HepG2 (cell line): Measurements from ENCODE around the gene UNC5CL. TPM values are rescaled to one million over a fixed set of nuclear protein-coding genes. Genes with fewer than 3 reads are reported as not detected.
A peak's percentile ranks its signal among the peaks of the same experiment; 100 is the strongest.

ENCODE experiments used
- ATF1 ChIP-seq: IDR thresholded peaks from 2 replicates; pipeline ENCODE4 v1.6.1; 2016; ENCODE audit warnings: mild to moderate bottlenecking, control low read depth
- CAMTA2 ChIP-seq: sonication (generic); formaldehyde crosslinking; IDR thresholded peaks from 2 replicates; pipeline ENCODE4 v1.4.0; 2020; ENCODE audit warnings: mild to moderate bottlenecking, missing genetic modification reagents, borderline replicate concordance
- HOXD1 ChIP-seq: sonication (generic); formaldehyde crosslinking; IDR thresholded peaks from 2 replicates; pipeline ENCODE4 v1.5.0; 2020; ENCODE audit warnings: missing genetic modification reagents
- IKZF1 ChIP-seq: fragments of 450-650 bp; IDR thresholded peaks from 2 replicates; pipeline ENCODE4 v1.7.1; 2016
- MIER3 ChIP-seq: IDR thresholded peaks from 2 replicates; pipeline ENCODE4 v1.6.1; 2016; ENCODE audit warnings: missing compliant biosample characterization, borderline replicate concordance
- NCOA2 ChIP-seq: sonication (generic); formaldehyde crosslinking; IDR thresholded peaks from 2 replicates; pipeline ENCODE4 v1.8.0; 2022; ENCODE audit warnings: inconsistent platforms
- NCOA5 ChIP-seq: sonication (generic); formaldehyde crosslinking; IDR thresholded peaks from 2 replicates; pipeline ENCODE4 v1.4.0; 2020; ENCODE audit warnings: missing genetic modification reagents
- PLRG1 ChIP-seq: fragments of 450-650 bp; conservative IDR thresholded peaks from 2 replicates; pipeline ENCODE4 v1.6.1; 2016
- POLR2AphosphoS2 ChIP-seq: IDR thresholded peaks from 2 replicates; pipeline ENCODE4 v1.6.1; 2011; ENCODE audit warnings: low read depth, low read length, improper control_type of control experiment
- SALL1 ChIP-seq: sonication (generic); formaldehyde crosslinking; IDR thresholded peaks from 2 replicates; pipeline ENCODE4 v1.8.0; 2022; ENCODE audit warnings: mild to moderate bottlenecking, missing genetic modification reagents
- SALL2 ChIP-seq: sonication (generic); formaldehyde crosslinking; IDR thresholded peaks from 2 replicates; pipeline ENCODE4 v1.8.1; 2023; ENCODE audit warnings: mild to moderate bottlenecking, missing genetic modification reagents, inconsistent platforms
- SP4 ChIP-seq: sonication (generic); formaldehyde crosslinking; IDR thresholded peaks from 2 replicates; pipeline ENCODE4 v1.8.1; 2023; ENCODE audit warnings: mild to moderate bottlenecking, missing genetic modification reagents
- TCF12 ChIP-seq, 2 experiments: fragments of 450-650 bp in 1 of 2; sonication (generic) in 1 of 2; formaldehyde crosslinking in 1 of 2; IDR thresholded peaks; 2 replicates each; pipeline versions ENCODE4 v1.6.1 to v1.8.0; 2017 to 2022; ENCODE audit warnings: antibody characterized with exemption in 1 of 2, mild to moderate bottlenecking in 1 of 2, missing genetic modification reagents in 1 of 2, moderate library complexity in 1 of 2
- TP53 ChIP-seq: sonication (generic); formaldehyde crosslinking; conservative IDR thresholded peaks from 2 replicates; pipeline ENCODE4 v1.4.0; 2020; ENCODE audit warnings: missing genetic modification reagents
- ZBTB20 ChIP-seq: sonication (generic); formaldehyde crosslinking; IDR thresholded peaks from 2 replicates; pipeline ENCODE4 v1.8.1; 2023; ENCODE audit warnings: missing genetic modification reagents, low read depth, mild to moderate bottlenecking, borderline replicate concordance
- ZBTB8A ChIP-seq: sonication (generic); formaldehyde crosslinking; IDR thresholded peaks from 2 replicates; pipeline ENCODE4 v1.4.0; 2020; ENCODE audit warnings: mild to moderate bottlenecking, low read depth, missing genetic modification reagents, borderline replicate concordance
- ZFP90 ChIP-seq: sonication (generic); formaldehyde crosslinking; IDR thresholded peaks from 2 replicates; pipeline ENCODE4 v1.8.0; 2022; ENCODE audit warnings: missing genetic modification reagents, mild to moderate bottlenecking, inconsistent platforms, borderline replicate concordance
- ZNF292 ChIP-seq: sonication (generic); formaldehyde crosslinking; IDR thresholded peaks from 2 replicates; pipeline ENCODE4 v1.8.1; 2022; ENCODE audit warnings: mild to moderate bottlenecking, low read depth, missing genetic modification reagents, borderline replicate concordance
- ZNF317 ChIP-seq: sonication (generic); formaldehyde crosslinking; IDR thresholded peaks from 2 replicates; pipeline ENCODE4 v1.5.0; 2020; ENCODE audit warnings: mild to moderate bottlenecking, missing genetic modification reagents
- ZNF563 ChIP-seq: sonication (generic); formaldehyde crosslinking; IDR thresholded peaks from 2 replicates; pipeline ENCODE4 v1.8.0; 2022; ENCODE audit warnings: mild to moderate bottlenecking, moderate library complexity, missing genetic modification reagents
- ZNF737 ChIP-seq: sonication (generic); formaldehyde crosslinking; IDR thresholded peaks from 2 replicates; pipeline ENCODE4 v1.5.0; 2020; ENCODE audit warnings: missing genetic modification reagents, mild to moderate bottlenecking, borderline replicate concordance
- ZNF83 ChIP-seq: sonication (generic); formaldehyde crosslinking; IDR thresholded peaks from 2 replicates; pipeline ENCODE4 v1.4.0; 2020; ENCODE audit warnings: missing genetic modification reagents, mild to moderate bottlenecking, borderline replicate concordance
- polyA plus RNA-seq, 8 experiments: library from polyadenylated mRNA; depleted of rRNA in 3 of 8; stranded (reverse) in 7 of 8; unstranded in 1 of 8; fragments of >200 nt; fragmentation: Illumina TruSeq in 4 of 8; extraction: Trizol in 4 of 8; gene quantifications; 2 replicates each; pipeline versions ENCODE4 v1.2.1 to v1.2.3, GENCODE V29; 2011 to 2016; ENCODE audit warnings: low read depth in 4 of 8, missing spikeins in 1 of 8, mixed read lengths in 1 of 8; ENCODE audit not compliant: insufficient read depth in 1 of 8
- total RNA-seq, 5 experiments: library from RNA; depleted of rRNA; stranded (reverse); fragments of >200 nt; fragmentation: Illumina TruSeq; extraction: Trizol; gene quantifications; 2 replicates each; pipeline ENCODE4 v1.2.3, GENCODE V29; 2016; ENCODE audit warnings: low read depth in 1 of 5
- TF ChIP-seq, protein P1 (sequence below): IDR thresholded peaks from 2 replicates; pipeline ENCODE4 v1.6.1; 2016; ENCODE audit warnings: missing biosample characterization, missing genetic modification reagents, low read depth
- TF ChIP-seq, protein P2 (sequence below): sonication (generic); formaldehyde crosslinking; IDR thresholded peaks from 2 replicates; pipeline ENCODE4 v1.5.1; 2020; ENCODE audit warnings: mild to moderate bottlenecking, missing genetic modification reagents
- TF ChIP-seq, protein P3 (sequence below): sonication (generic); formaldehyde crosslinking; IDR thresholded peaks from 2 replicates; pipeline ENCODE4 v1.5.0; 2020; ENCODE audit warnings: missing genetic modification reagents

Gene UNC5CL
- total and polyA plus RNA-seq, 2 of the 13 experiments (the other 11 are each of a cell fraction or from before 2014, with no cell fraction given), result 2.4 to 2.5 TPM

- TF ChIP-seq ZNF292 (no peak), NCOA2 (CRISPR knock-in tag) (peak; percentile 40; the same call in 1 of the 2 replicates), NCOA5 (CRISPR knock-in tag) (0 out of 2 replicates have a peak, but pooled peaks have one; percentile 35), TCF12 (IDR thresholded peaks at IDR 0.05) (no peak), TCF12 (CRISPR knock-in tag; IDR thresholded peaks at IDR 0.05) (peak; percentile 85; the same call in 1 of the 2 replicates), CAMTA2 (CRISPR knock-in tag) (peak; percentile 64; the same call in 1 of the 2 replicates), ZBTB8A (CRISPR knock-in tag) (no peak), POLR2AphosphoS2 (no peak), SP4 (CRISPR knock-in tag) (no peak), ATF1 (CRISPR knock-in tag) (peak; percentile 34; the same call in 1 of the 2 replicates), HOXD1 (CRISPR knock-in tag) (0 out of 2 replicates have a peak, but pooled peaks have one; percentile 38), SALL1 (CRISPR knock-in tag) (peak; percentile 19; the same call in 1 of the 2 replicates), MIER3 (CRISPR knock-in tag) (no peak), ZNF737 (CRISPR knock-in tag) (0 out of 2 replicates have a peak, but pooled peaks have one; percentile 82), ZBTB20 (CRISPR knock-in tag) (peak; percentile 40; the same call in 1 of the 2 replicates), ZNF317 (peak; percentile 33; the same call in 1 of the 2 replicates), ZFP90 (CRISPR knock-in tag) (peak; percentile 67), IKZF1 (no peak), SALL2 (CRISPR knock-in tag) (peak; percentile 79), PLRG1 (no peak), ZNF83 (CRISPR knock-in tag) (no peak; the same call in 1 of the 2 replicates), ZNF563 (CRISPR knock-in tag) (no peak), TP53 (CRISPR knock-in tag) (0 out of 2 replicates have a peak, but pooled peaks have one; percentile 58)
- TF ChIP-seq, protein P1, sequence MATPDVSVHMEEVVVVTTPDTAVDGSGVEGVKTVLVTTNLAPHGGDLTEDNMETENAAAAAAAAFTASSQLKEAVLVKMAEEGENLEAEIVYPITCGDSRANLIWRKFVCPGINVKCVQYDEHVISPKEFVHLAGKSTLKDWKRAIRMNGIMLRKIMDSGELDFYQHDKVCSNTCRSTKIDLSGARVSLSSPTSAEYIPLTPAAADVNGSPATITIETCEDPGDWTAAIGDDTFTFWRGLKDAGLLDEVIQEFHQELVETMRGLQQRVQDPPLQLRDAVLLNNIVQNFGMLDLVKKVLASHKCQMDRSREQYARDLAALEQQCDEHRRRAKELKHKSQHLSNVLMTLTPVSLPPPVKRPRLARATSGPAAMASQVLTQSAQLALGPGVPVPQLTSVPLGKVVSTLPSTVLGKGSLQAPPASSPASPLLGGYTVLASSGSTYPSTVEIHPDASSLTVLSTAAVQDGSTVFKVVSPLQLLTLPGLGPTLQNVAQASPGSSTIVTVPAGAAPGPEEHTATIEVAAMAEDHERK, result no peak
- TF ChIP-seq, protein P2, sequence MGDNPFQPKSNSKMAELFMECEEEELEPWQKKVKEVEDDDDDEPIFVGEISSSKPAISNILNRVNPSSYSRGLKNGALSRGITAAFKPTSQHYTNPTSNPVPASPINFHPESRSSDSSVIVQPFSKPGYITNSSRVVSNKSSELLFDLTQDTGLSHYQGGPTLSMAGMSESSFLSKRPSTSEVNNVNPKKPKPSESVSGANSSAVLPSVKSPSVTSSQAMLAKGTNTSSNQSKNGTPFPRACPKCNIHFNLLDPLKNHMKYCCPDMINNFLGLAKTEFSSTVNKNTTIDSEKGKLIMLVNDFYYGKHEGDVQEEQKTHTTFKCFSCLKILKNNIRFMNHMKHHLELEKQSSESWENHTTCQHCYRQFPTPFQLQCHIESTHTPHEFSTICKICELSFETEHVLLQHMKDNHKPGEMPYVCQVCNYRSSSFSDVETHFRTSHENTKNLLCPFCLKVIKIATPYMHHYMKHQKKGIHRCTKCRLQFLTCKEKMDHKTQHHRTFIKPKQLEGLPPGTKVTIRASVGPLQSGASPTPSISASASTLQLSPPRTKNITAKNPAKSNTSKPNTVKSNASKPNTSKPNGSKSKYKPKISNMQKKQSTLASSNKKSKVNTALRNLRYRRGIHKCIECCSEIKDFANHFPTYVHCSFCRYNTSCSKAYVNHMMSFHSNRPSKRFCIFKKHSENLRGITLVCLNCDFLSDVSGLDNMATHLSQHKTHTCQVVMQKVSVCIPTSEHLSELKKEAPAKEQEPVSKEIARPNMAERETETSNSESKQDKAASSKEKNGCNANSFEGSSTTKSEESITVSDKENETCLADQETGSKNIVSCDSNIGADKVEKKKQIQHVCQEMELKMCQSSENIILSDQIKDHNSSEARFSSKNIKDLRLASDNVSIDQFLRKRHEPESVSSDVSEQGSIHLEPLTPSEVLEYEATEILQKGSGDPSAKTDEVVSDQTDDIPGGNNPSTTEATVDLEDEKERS (CRISPR knock-in tag), result no peak
- TF ChIP-seq, protein P3, sequence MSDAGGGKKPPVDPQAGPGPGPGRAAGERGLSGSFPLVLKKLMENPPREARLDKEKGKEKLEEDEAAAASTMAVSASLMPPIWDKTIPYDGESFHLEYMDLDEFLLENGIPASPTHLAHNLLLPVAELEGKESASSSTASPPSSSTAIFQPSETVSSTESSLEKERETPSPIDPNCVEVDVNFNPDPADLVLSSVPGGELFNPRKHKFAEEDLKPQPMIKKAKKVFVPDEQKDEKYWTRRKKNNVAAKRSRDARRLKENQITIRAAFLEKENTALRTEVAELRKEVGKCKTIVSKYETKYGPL (CRISPR knock-in tag), result no peak
These were observed 34.4 kb upstream of the UNC5CL start (continued) for GRCh38 chr6:41073203-41073967.
